Osteocyte (in vitro differentiated cells): ENCODE results near the gene ERICH2. TPM values are rescaled to one million over a fixed set of nuclear protein-coding genes. Genes with fewer than 3 reads are reported as not detected.

Experiments used
- DNase-seq: peaks from one replicate; pipeline ENCODE4 v3.0.0; 2021; ENCODE audit warnings: mixed read lengths; ENCODE audit not compliant: unreplicated experiment; ENCODE audit errors: extremely low spot score
- H3K27ac Mint-ChIP-seq: one replicate; pipeline ENCODE4 v1.8.0; 2021; ENCODE audit warnings: mild to moderate bottlenecking, mixed read lengths; ENCODE audit not compliant: unreplicated experiment
- H3K27me3 Mint-ChIP-seq: one replicate; pipeline ENCODE4 v1.8.0; 2021; ENCODE audit warnings: mixed read lengths; ENCODE audit not compliant: unreplicated experiment
- H3K36me3 Mint-ChIP-seq: one replicate; pipeline ENCODE4 v1.8.0; 2021; ENCODE audit warnings: mixed read lengths; ENCODE audit not compliant: unreplicated experiment
- H3K4me1 Mint-ChIP-seq: one replicate; pipeline ENCODE4 v1.8.0; 2021; ENCODE audit warnings: mixed read lengths; ENCODE audit not compliant: unreplicated experiment
- H3K4me3 Mint-ChIP-seq: one replicate; pipeline ENCODE4 v1.8.0; 2021; ENCODE audit warnings: mild to moderate bottlenecking, moderate library complexity, mixed read lengths; ENCODE audit not compliant: unreplicated experiment
- H3K9me3 Mint-ChIP-seq: one replicate; pipeline ENCODE4 v1.8.0; 2021; ENCODE audit warnings: mixed read lengths; ENCODE audit not compliant: unreplicated experiment
- CTCF ChIP-seq: fragments of 200-600 bp; sonication (generic); IDR thresholded peaks from 2 replicates; pipeline ENCODE4 v1.5.0; 2021; ENCODE audit warnings: antibody characterized with exemption, mild to moderate bottlenecking, moderate library complexity
- total RNA-seq: library from RNA; stranded (reverse); gene quantifications from 2 replicates; pipeline ENCODE4 v1.2.1, GENCODE V29; 2021

ERICH2 gene
- total RNA-seq, 1 donor from 2014 or later: not detected

- H3K4me1 Mint-ChIP-seq: peaks cover 4% of the 10 kb centered on the region
- no peak overlapping the region for H3K4me3 Mint-ChIP-seq
- no peak for TF ChIP-seq CTCF
- H3K36me3 Mint-ChIP-seq: no peaks in the 10 kb centered on the region
- H3K9me3 Mint-ChIP-seq: no peaks in the 10 kb centered on the region
- no peak overlapping the region for H3K27ac Mint-ChIP-seq
- H3K27me3 Mint-ChIP-seq: no peaks in the 10 kb centered on the region
- DNase-seq: no peak
Measured at GRCh38 chr2:170846314-170846713, 76.1 kb downstream of the ERICH2 start.

GRCh38 chr2:170847716-170848115 lies 77.5 kb downstream of the ERICH2 start:
- H3K27me3 Mint-ChIP-seq: no peaks in the 10 kb centered on the region
- no peak overlapping the region for H3K27ac Mint-ChIP-seq
- H3K4me1 Mint-ChIP-seq: peaks cover 4% of the 10 kb centered on the region
- DNase-seq: no peak
- no peak overlapping the region for H3K4me3 Mint-ChIP-seq
- no peaks in the 10 kb centered on the region for H3K9me3 Mint-ChIP-seq
- no peak for TF ChIP-seq CTCF
- no peaks in the 10 kb centered on the region for H3K36me3 Mint-ChIP-seq

Other genes starting within 250 kb of the ERICH2 start
- not detected in 2 replicates for gene SP5, start 55.0 kb upstream of the ERICH2 start, total RNA-seq
- gene GAD1, start 46.5 kb downstream of the ERICH2 start, total RNA-seq: not detected in 2 replicates
- gene GORASP2, start 158.9 kb downstream of the ERICH2 start, total RNA-seq: 94.7 and 99.5 TPM in 2 replicates